ENCODE results near the gene SEPSECS.

Gene SEPSECS

DNA sequence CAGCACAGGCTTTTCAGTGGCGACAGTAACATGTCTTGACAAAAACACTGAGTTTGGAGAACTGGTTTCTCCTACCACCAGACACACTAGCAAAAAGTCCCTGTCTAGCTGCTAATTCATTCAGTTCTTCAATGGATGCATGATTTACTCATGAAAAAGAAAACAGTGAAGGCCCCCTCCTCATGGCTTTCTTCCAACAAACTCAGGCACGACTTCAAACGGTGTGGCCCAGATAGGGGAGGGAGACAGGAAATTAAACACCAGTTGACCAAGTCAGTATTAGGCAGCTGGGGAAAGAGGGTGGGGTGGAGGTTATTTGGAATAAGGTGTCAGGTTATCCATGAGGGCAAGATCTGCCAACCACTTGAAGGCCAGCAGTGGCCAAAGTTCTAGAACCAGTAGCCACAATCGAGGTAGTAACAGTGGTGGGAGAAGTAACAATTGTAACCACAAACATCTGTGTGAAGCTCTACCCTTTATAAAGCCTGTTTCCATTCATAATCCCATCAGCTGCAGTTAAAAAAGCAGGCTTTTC, 60.2 kb downstream of the SEPSECS start:
- no peak for ATAC-seq (ENCODE audit: insufficient read depth, low read depth)
- H2AFZ ChIP-seq (ENCODE audit: low read depth, low read length), result no peak overlapping the region
- TF ChIP-seq, protein P1, sequence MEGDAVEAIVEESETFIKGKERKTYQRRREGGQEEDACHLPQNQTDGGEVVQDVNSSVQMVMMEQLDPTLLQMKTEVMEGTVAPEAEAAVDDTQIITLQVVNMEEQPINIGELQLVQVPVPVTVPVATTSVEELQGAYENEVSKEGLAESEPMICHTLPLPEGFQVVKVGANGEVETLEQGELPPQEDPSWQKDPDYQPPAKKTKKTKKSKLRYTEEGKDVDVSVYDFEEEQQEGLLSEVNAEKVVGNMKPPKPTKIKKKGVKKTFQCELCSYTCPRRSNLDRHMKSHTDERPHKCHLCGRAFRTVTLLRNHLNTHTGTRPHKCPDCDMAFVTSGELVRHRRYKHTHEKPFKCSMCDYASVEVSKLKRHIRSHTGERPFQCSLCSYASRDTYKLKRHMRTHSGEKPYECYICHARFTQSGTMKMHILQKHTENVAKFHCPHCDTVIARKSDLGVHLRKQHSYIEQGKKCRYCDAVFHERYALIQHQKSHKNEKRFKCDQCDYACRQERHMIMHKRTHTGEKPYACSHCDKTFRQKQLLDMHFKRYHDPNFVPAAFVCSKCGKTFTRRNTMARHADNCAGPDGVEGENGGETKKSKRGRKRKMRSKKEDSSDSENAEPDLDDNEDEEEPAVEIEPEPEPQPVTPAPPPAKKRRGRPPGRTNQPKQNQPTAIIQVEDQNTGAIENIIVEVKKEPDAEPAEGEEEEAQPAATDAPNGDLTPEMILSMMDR (IDR thresholded peaks at IDR 0.05; ENCODE audit: borderline replicate concordance, extremely low read depth, low read length, poor library complexity, severe bottlenecking), result no peak
- TF ChIP-seq EZH2 (IDR thresholded peaks at IDR 0.05; ENCODE audit: borderline replicate concordance, low read depth, low read length, severe bottlenecking), result no peak
- peaks cover 4% of the 10 kb centered on the region; the same call in 1 of the 2 replicates for H3K4me1 ChIP-seq (ENCODE audit: insufficient read depth, low read length)
- no peak overlapping the region for H3K27ac ChIP-seq (ENCODE audit: low read length)
- H3K4me2 ChIP-seq (ENCODE audit: insufficient read depth, low read length), result no peak overlapping the region
- peaks cover 3% of the 10 kb centered on the region for H3K27me3 ChIP-seq (ENCODE audit: insufficient read depth, low read length, poor library complexity)
- no peak overlapping the region for H3K9ac ChIP-seq (ENCODE audit: low read depth, low read length)
- DNase-seq, result no peak
- peaks cover 4% of the 10 kb centered on the region for H3K9me3 ChIP-seq (ENCODE audit: insufficient read depth, low read length, severe bottlenecking)
- no peak overlapping the region for H3K4me3 ChIP-seq (ENCODE audit: low read depth in 1 of 2, low read length in 2 of 2)
- H4K20me1 ChIP-seq (ENCODE audit: insufficient read depth, low read length), result no peaks in the 10 kb centered on the region
- no peaks in the 10 kb centered on the region for H3K79me2 ChIP-seq (ENCODE audit: insufficient read depth, low read length)
- no peaks in the 10 kb centered on the region for H3K36me3 ChIP-seq (ENCODE audit: insufficient read depth, low read length)

DNA sequence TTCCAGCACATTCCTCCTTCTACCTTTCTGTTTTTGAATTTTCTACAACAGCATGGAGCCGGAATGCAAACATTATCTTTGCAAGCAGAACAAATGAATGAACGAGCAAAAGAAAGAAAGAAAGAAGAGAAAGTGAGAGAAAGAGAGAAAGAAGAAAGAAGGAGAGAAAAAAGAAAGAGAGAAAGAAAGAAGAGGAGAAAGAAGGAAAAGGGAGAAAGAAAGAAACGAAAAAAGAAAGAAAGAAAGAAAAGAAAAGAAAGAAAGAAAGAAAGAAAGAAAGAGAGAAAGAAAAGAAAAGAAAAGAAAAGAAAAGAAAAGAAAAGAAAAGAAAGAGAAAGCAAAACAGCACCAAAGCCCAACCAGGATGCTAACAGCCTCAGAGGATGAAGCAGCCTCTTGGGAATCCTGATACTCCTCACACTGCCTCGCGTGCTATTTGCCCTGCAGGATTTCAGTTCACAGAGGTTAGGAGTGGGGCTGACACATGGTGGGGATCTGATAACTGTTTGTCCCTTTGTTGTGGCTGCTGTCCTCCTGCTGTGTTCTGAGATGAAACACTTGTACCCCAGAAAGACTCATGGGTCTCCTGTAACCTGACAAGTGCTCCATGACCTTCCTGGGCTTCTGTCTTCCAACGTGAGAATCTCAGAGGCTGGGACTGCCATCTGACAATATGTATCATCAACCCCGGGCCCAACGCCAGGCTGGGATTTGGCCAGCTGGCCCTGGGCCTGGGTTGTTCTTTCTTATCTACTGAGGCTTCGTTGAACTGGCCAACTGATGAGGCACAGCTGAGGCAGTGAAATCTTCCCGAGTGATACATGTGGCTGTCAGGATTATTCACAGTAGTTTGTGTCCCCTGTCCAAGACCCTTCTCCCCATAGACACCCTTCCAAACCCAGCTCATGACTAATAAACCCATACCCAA, 61.0 kb downstream of the SEPSECS start:
- Histone ChIP-seq H4K20me1 (ENCODE audit: insufficient read depth, low read length) (no peaks in the 10 kb centered on the region), H3K79me2 (ENCODE audit: insufficient read depth, low read length) (no peaks in the 10 kb centered on the region), H3K4me1 (ENCODE audit: insufficient read depth, low read length) (peaks cover 4% of the 10 kb centered on the region; the same call in 1 of the 2 replicates), H2AFZ (ENCODE audit: low read depth, low read length) (no peak overlapping the region), H3K27ac (ENCODE audit: low read length) (no peak overlapping the region), H3K4me3 (ENCODE audit: low read depth in 1 of 2, low read length in 2 of 2) (no peak overlapping the region), H3K9me3 (ENCODE audit: insufficient read depth, low read length, severe bottlenecking) (peaks cover 4% of the 10 kb centered on the region), H3K4me2 (ENCODE audit: insufficient read depth, low read length) (no peak overlapping the region), H3K9ac (ENCODE audit: low read depth, low read length) (no peak overlapping the region), H3K27me3 (ENCODE audit: insufficient read depth, low read length, poor library complexity) (peaks cover under 1% of the 10 kb centered on the region), H3K36me3 (ENCODE audit: insufficient read depth, low read length) (no peaks in the 10 kb centered on the region)
- peak; percentile 63 for ATAC-seq (ENCODE audit: insufficient read depth, low read depth)
- DNase-seq, result peak; percentile 23
- TF ChIP-seq, protein P1 (IDR thresholded peaks at IDR 0.05; ENCODE audit: borderline replicate concordance, extremely low read depth, low read length, poor library complexity, severe bottlenecking), result no peak
- TF ChIP-seq EZH2 (IDR thresholded peaks at IDR 0.05; ENCODE audit: borderline replicate concordance, low read depth, low read length, severe bottlenecking), result no peak

DNA sequence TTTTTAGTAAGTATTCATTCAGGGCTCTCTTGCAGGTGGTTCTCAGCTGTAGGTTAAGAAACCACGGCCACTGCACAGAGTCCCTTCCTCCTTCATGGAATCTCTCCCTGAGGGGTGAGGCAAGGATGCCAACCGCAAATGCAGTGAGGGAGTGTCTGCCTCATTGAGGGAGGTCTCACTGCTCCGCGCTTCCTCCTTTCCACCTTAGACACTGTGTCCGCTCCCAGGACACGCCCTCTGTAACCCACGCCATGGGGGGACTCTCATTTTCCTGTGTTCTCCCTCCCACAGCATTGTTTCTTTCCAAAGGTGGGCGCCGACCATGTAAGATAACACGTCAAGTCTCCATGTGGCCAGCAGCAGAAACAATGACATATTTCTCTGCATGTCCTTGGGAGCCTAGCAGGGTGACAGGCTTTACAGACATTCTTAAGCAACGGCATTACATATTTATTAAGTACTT, 63.2 kb downstream of the SEPSECS start:
- Histone ChIP-seq H3K4me2 (ENCODE audit: insufficient read depth, low read length) (no peak overlapping the region), H3K27ac (ENCODE audit: low read length) (no peak overlapping the region), H4K20me1 (ENCODE audit: insufficient read depth, low read length) (no peaks in the 10 kb centered on the region), H3K4me3 (ENCODE audit: low read depth in 1 of 2, low read length in 2 of 2) (no peak overlapping the region), H3K27me3 (ENCODE audit: insufficient read depth, low read length, poor library complexity) (no peaks in the 10 kb centered on the region), H3K4me1 (ENCODE audit: insufficient read depth, low read length) (peaks cover 4% of the 10 kb centered on the region; the same call in 1 of the 2 replicates), H3K36me3 (ENCODE audit: insufficient read depth, low read length) (no peaks in the 10 kb centered on the region), H2AFZ (ENCODE audit: low read depth, low read length) (no peak overlapping the region), H3K79me2 (ENCODE audit: insufficient read depth, low read length) (no peaks in the 10 kb centered on the region), H3K9ac (ENCODE audit: low read depth, low read length) (no peak overlapping the region), H3K9me3 (ENCODE audit: insufficient read depth, low read length, severe bottlenecking) (peaks cover 7% of the 10 kb centered on the region)
- TF ChIP-seq, protein P1 (IDR thresholded peaks at IDR 0.05; ENCODE audit: borderline replicate concordance, extremely low read depth, low read length, poor library complexity, severe bottlenecking), result no peak
- no peak for TF ChIP-seq EZH2 (IDR thresholded peaks at IDR 0.05; ENCODE audit: borderline replicate concordance, low read depth, low read length, severe bottlenecking)
- no peak for DNase-seq
- no peak for ATAC-seq (ENCODE audit: insufficient read depth, low read depth)

Data from DND-41 (cell line).